T-helper 1 cell treated with Interleukin-12 subunit alpha and Interleukin-12 subunit beta and Interleukin-4 antibody, amounts not matched to agents 30 μg/mL and 1 μg/mL, for 36 hours (primary cell): ENCODE data around the gene GASK1B.

ENCODE experiments used
- H3K27ac Mint-ChIP-seq: one replicate; pipeline ENCODE4 v1.8.0; 2021; ENCODE audit warnings: mild to moderate bottlenecking, mixed read lengths
- H3K27me3 Mint-ChIP-seq: one replicate; pipeline ENCODE4 v1.8.0; 2021; ENCODE audit warnings: low read depth, mixed read lengths
- H3K36me3 Mint-ChIP-seq: one replicate; pipeline ENCODE4 v1.8.0; 2021; ENCODE audit warnings: low read depth, mixed read lengths
- H3K4me1 Mint-ChIP-seq: one replicate; pipeline ENCODE4 v1.8.0; 2021; ENCODE audit warnings: low read depth, mixed read lengths
- H3K4me3 Mint-ChIP-seq: one replicate; pipeline ENCODE4 v1.8.0; 2021; ENCODE audit warnings: mild to moderate bottlenecking, moderate library complexity, mixed read lengths
- H3K9me3 Mint-ChIP-seq: one replicate; pipeline ENCODE4 v1.8.0; 2021; ENCODE audit warnings: mixed read lengths

The GASK1B gene

DNA sequence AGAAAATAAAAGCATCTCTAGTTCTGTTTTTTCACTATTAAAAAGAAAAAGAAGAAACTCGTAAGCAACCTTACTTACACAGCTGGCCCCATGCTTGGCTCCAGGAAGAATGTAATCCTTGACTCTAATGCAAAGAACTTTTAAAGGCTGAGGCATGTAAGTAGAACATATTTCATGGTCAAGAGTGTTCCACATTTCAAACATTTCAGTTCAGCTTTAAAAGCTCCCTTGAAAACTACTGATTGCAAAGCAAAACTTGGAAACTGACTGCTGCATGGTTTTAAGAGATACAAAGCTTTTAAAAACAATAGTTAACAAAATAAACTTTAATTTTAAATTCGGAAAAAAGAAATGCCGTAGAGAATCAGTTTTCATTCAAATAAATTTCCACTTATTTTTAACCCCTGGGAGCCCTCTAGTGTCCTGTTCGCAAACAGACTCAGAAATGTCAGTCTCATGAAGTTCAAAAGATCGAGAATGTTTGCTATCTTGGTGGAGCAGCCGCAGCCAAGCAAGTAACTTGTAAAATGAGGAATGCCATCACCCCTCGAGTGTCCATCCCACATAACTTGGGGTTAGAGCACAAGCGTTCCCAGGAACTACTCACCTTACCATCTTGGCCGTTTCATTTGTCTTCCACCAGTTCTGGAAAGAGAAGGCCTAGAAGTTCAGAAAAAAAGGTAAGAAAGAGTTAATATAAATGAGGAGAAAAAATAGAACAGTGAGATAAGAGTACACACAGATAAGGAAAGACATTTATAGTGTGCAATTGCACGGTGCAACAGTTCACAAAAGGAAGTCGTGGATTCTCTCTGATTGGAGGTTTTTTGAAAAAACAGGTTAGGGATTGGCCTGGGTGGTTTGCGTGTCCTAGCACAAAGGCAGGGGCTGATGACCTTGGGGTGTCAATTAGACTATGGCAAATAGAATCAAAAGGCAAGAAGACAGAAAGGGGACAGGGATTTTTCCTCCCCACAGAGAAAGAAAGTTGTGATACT lies at the start of gene GASK1B:
Gene GASK1B, minus strand, starts transcription at position 765 of the 998 bp plus-strand sequence. CDS start 1,650 bp downstream, outside the sequence.
- H3K27me3 Mint-ChIP-seq, result peaks cover 37% of the 10 kb centered on the region
- no peak within 1 kb of the TSS for H3K4me3 Mint-ChIP-seq
- peaks cover 2% of the 10 kb centered on the region for H3K4me1 Mint-ChIP-seq
- H3K27ac Mint-ChIP-seq, result no peak within 1 kb of the TSS
- H3K9me3 Mint-ChIP-seq, result no peaks in the 10 kb centered on the region
- no peaks in the 10 kb centered on the region for H3K36me3 Mint-ChIP-seq

- Mint-ChIP-seq H3K4me1 (no peaks in the 10 kb centered on the region), H3K27me3 (peaks cover 3% of the 10 kb centered on the region), H3K4me3 (no peak overlapping the region), H3K9me3 (no peaks in the 10 kb centered on the region), H3K36me3 (no peaks in the 10 kb centered on the region), H3K27ac (no peak overlapping the region)
These were observed 46.8 kb upstream of the GASK1B start for GRCh38 chr4:158219623-158220022.

DNA sequence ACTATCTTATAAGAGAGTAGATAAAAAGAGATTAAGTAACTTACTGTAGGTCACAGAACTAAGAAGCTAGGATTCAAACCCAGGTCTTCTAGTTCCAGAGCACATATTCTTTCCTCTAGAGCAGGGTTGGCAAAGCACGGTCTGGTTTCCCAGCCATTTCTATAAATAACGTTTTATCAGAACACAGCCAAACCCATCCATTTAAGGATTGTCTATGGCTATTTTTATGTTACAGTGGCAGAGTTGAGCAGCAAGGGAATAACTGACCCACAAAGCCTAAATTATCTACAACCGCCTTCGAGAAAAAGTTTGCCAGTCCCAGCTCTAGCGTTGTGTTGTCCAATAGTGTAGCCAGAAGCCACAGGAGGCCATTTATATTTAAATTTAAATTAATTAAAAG lies 44.9 kb upstream of the GASK1B start:
- H3K27me3 Mint-ChIP-seq, result peaks cover 11% of the 10 kb centered on the region
- no peak overlapping the region for H3K27ac Mint-ChIP-seq
- no peaks in the 10 kb centered on the region for H3K36me3 Mint-ChIP-seq
- no peaks in the 10 kb centered on the region for H3K4me1 Mint-ChIP-seq
- H3K4me3 Mint-ChIP-seq, result no peak overlapping the region
- no peaks in the 10 kb centered on the region for H3K9me3 Mint-ChIP-seq

DNA sequence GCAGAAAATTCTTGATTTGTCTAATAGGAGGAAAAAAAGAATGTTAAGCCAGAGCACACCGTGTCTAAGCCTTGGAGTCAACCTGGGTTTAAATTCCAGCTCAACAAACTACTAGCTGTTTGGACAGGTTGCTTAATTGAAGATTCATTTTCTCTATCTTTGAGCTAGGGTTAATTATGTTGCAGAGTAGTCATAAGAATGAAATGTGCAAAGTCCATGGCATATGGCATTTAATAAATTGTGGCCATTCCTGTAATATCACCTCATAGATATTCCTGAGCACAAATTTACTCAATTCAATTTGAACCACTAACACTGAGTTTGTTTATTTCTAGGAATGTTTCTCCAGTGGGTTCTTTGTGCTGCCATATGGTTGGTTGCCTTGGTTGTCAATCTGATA lies 42.0 kb upstream of the GASK1B start:
- Mint-ChIP-seq H3K4me1 (peaks cover 11% of the 10 kb centered on the region), H3K27me3 (peaks cover 24% of the 10 kb centered on the region), H3K27ac (no peak overlapping the region), H3K4me3 (no peak overlapping the region), H3K36me3 (no peaks in the 10 kb centered on the region), H3K9me3 (no peaks in the 10 kb centered on the region)

DNA sequence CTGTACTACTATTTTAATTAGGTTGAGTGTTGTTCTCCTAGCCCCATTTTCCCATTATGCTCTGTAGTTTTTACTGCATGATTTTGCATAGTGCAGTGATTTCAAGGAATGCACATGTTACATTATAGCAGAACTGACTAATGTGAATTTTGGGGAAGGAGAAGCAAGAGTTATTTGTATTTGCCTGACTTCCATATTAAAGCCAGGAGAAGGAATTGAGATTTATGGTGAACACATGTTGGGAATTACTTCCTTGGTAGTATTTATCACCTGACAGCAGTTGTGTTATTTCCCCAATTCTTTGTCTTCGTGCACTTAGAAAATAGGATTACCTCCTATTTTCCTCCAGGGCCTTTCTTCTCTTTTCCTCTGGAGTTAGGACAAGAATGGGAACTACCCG lies 40.6 kb upstream of the GASK1B start:
- Mint-ChIP-seq H3K4me3 (no peak overlapping the region), H3K27me3 (peaks cover 30% of the 10 kb centered on the region), H3K27ac (no peak overlapping the region), H3K4me1 (peaks cover 16% of the 10 kb centered on the region), H3K36me3 (no peaks in the 10 kb centered on the region), H3K9me3 (no peaks in the 10 kb centered on the region)

- no peaks in the 10 kb centered on the region for H3K9me3 Mint-ChIP-seq
- peaks cover 16% of the 10 kb centered on the region for H3K4me1 Mint-ChIP-seq
- peaks cover 30% of the 10 kb centered on the region for H3K27me3 Mint-ChIP-seq
- no peaks in the 10 kb centered on the region for H3K36me3 Mint-ChIP-seq
- peak overlapping the region; percentile 37 for H3K4me3 Mint-ChIP-seq
- no peak overlapping the region for H3K27ac Mint-ChIP-seq
These were observed 38.4 kb upstream of the GASK1B start for GRCh38 chr4:158211222-158211621.

- H3K4me3 Mint-ChIP-seq, result peak within 1 kb of the TSS; percentile 76
- peaks cover 16% of the 10 kb centered on the region for H3K4me1 Mint-ChIP-seq
- no peaks in the 10 kb centered on the region for H3K9me3 Mint-ChIP-seq
- peaks cover 34% of the 10 kb centered on the region for H3K27me3 Mint-ChIP-seq
- no peaks in the 10 kb centered on the region for H3K36me3 Mint-ChIP-seq
- H3K27ac Mint-ChIP-seq, result no peak within 1 kb of the TSS
These were observed 37.3 kb upstream of the GASK1B start, which contains the start of gene TMEM144 for GRCh38 chr4:158209825-158210807. TSS of gene TMEM144 (plus strand) at chr4:158210486. CDS start at chr4:158212668, 2,182 bp downstream.

DNA sequence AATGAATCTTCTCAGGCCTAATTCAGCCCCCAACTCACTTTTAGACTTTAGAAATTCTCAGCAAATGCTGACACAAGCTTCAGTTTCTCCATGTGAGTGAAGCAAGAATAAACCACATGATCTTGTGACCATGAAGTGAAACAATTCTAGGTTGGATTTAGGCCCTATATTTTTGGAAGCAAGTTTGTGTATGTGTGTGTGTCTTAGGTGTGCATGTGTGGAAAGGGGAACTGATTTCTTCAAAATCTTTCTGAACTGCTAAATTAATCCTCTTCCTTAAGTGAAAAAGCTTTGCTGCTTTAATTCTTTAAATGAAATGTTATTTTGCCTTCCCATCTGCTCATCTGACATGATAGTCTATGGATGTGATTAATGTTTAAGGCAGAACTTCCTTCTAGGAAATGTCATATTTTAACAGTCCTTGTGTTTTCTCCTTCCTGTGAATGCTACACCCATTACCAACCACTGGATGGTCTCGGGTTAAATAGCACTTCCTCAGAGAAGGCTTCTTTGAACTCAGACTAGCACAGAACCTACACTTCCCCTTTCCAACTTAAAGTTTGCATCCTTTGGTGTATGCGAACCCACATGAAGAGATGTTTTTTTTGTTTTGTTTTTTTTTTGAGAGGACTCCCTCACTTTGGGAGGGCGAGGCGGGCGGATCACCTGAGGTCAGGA lies 36.3 kb upstream of the GASK1B start:
- no peak overlapping the region for H3K4me3 Mint-ChIP-seq
- H3K27me3 Mint-ChIP-seq, result peaks cover 34% of the 10 kb centered on the region
- H3K36me3 Mint-ChIP-seq, result no peaks in the 10 kb centered on the region
- peaks cover 16% of the 10 kb centered on the region for H3K4me1 Mint-ChIP-seq
- H3K27ac Mint-ChIP-seq, result no peak overlapping the region
- no peaks in the 10 kb centered on the region for H3K9me3 Mint-ChIP-seq

DNA sequence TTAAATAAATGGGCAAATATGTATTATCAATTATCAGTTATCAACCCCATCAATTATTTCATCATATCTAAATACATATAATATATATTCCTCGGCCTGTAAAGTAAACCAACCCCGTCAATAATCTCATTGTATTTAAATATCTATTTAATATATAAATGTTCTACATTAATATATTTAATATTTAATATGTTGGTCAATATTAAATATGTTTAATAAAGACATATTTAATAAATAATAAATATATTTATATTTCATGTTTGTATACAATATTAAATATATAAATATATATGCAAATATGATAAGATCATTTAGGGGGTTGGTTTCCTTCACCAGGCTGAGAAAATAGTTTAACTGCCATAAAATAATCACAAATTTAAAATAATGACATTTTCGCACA lies 31.1 kb upstream of the GASK1B start:
- H3K9me3 Mint-ChIP-seq, result no peaks in the 10 kb centered on the region
- H3K4me1 Mint-ChIP-seq, result peaks cover under 1% of the 10 kb centered on the region
- no peak overlapping the region for H3K4me3 Mint-ChIP-seq
- H3K36me3 Mint-ChIP-seq, result no peaks in the 10 kb centered on the region
- H3K27ac Mint-ChIP-seq, result no peak overlapping the region
- H3K27me3 Mint-ChIP-seq, result peaks cover 9% of the 10 kb centered on the region

- Mint-ChIP-seq H3K4me3 (no peak overlapping the region), H3K36me3 (no peaks in the 10 kb centered on the region), H3K27me3 (peaks cover 9% of the 10 kb centered on the region), H3K4me1 (no peaks in the 10 kb centered on the region), H3K27ac (no peak overlapping the region), H3K9me3 (no peaks in the 10 kb centered on the region)
These were observed 30.6 kb upstream of the GASK1B start for GRCh38 chr4:158203436-158203835.

DNA sequence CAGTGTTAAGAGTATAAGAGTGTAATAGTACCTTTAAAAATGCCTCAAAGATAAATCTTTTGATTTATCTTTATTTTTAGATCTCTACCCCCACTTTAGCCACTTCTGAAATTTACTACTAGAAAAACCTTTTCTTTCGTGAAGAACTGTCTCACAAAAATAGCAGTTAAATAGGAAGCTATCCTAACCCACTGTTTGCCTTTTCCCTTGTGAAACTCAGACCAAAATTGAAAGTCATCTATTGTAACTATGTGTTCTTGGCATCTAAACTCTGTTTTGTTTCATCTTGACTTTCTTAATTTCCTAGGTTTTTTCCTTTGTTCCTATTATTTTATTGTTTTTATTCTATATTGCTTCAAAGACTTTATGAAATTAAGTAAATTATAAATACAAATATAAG lies 29.7 kb upstream of the GASK1B start:
- Mint-ChIP-seq H3K4me3 (no peak overlapping the region), H3K9me3 (no peaks in the 10 kb centered on the region), H3K27ac (no peak overlapping the region), H3K4me1 (no peaks in the 10 kb centered on the region), H3K27me3 (peaks cover 12% of the 10 kb centered on the region), H3K36me3 (no peaks in the 10 kb centered on the region)

- H3K27me3 Mint-ChIP-seq, result peaks cover 15% of the 10 kb centered on the region
- H3K4me1 Mint-ChIP-seq, result no peaks in the 10 kb centered on the region
- H3K4me3 Mint-ChIP-seq, result no peak overlapping the region
- no peaks in the 10 kb centered on the region for H3K36me3 Mint-ChIP-seq
- H3K9me3 Mint-ChIP-seq, result no peaks in the 10 kb centered on the region
- H3K27ac Mint-ChIP-seq, result no peak overlapping the region
These were observed 29.1 kb upstream of the GASK1B start for GRCh38 chr4:158201876-158202275.

GRCh38 chr4:158201322-158201721 lies 28.5 kb upstream of the GASK1B start:
- Mint-ChIP-seq H3K27ac (no peak overlapping the region), H3K9me3 (no peaks in the 10 kb centered on the region), H3K27me3 (peaks cover 16% of the 10 kb centered on the region), H3K4me3 (no peak overlapping the region), H3K4me1 (no peaks in the 10 kb centered on the region), H3K36me3 (no peaks in the 10 kb centered on the region)

DNA sequence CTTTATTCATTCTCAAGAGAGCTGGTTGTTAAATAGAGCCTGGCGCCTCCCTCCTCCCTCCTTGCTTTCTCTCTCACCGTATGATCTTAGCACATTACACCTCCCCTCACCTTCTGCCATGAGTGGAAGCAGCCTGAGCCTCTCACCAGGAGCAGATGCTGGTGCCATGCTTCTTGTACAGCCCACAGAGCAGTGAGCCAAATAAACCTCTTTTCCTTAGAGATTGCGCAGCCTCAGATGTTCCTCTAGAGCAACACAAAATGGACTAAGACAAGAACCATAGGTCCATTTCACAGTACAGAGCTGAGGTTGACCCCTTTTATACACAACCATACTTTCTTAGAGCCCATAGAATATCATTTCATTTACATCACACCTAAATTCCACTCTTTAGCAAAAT lies 27.4 kb upstream of the GASK1B start:
- no peak overlapping the region for H3K4me3 Mint-ChIP-seq
- H3K36me3 Mint-ChIP-seq, result no peaks in the 10 kb centered on the region
- H3K4me1 Mint-ChIP-seq, result no peaks in the 10 kb centered on the region
- H3K27me3 Mint-ChIP-seq, result peaks cover 12% of the 10 kb centered on the region
- H3K27ac Mint-ChIP-seq, result no peak overlapping the region
- no peaks in the 10 kb centered on the region for H3K9me3 Mint-ChIP-seq
